WTC11 (cell line): ENCODE results near the gene LIMA1.

Experiments used
- ARID4B ChIP-seq: sonication (generic); formaldehyde crosslinking; IDR thresholded peaks from 2 replicates; pipeline ENCODE4 v1.8.0; 2023; ENCODE audit warnings: missing genetic modification reagents, mild to moderate bottlenecking, borderline replicate concordance
- ATF1 ChIP-seq: sonication (generic); formaldehyde crosslinking; IDR thresholded peaks from 2 replicates; pipeline ENCODE4 v1.8.1; 2023; ENCODE audit warnings: mild to moderate bottlenecking, moderate library complexity, missing genetic modification reagents
- CREB1 ChIP-seq: sonication (generic); formaldehyde crosslinking; IDR thresholded peaks from 2 replicates; pipeline ENCODE4 v1.8.0; 2023; ENCODE audit warnings: mild to moderate bottlenecking, missing genetic modification reagents
- CTCF ChIP-seq: fragments of 200-600 bp; IDR thresholded peaks from 2 replicates; pipeline ENCODE4 v1.8.0; 2022; ENCODE audit warnings: antibody characterized with exemption
- TCF7 ChIP-seq: sonication (generic); formaldehyde crosslinking; IDR thresholded peaks from 2 replicates; pipeline ENCODE4 v1.8.0; 2022; ENCODE audit warnings: mild to moderate bottlenecking, low read depth, missing genetic modification reagents, moderate library complexity
- ZBTB21 ChIP-seq: sonication (generic); formaldehyde crosslinking; IDR thresholded peaks from 2 replicates; pipeline ENCODE4 v1.8.1; 2023; ENCODE audit warnings: mild to moderate bottlenecking, missing genetic modification reagents, borderline replicate concordance
- ZNF219 ChIP-seq: sonication (generic); formaldehyde crosslinking; IDR thresholded peaks from 2 replicates; pipeline ENCODE4 v1.8.0; 2023; ENCODE audit warnings: missing genetic modification reagents, mild to moderate bottlenecking, borderline replicate concordance
- ZNF425 ChIP-seq: fragments of 250-450 bp; sonication (Bioruptor Pico); conservative IDR thresholded peaks from 2 replicates; pipeline ENCODE4 v1.9.0; 2021; ENCODE audit warnings: mild to moderate bottlenecking
- ZNF532 ChIP-seq: fragments of 250-450 bp; sonication (Bioruptor Pico); IDR thresholded peaks from 2 replicates; pipeline ENCODE4 v1.9.0; 2021; ENCODE audit warnings: mild to moderate bottlenecking, borderline replicate concordance

- TF ChIP-seq CTCF = no peak
- no peak for TF ChIP-seq CREB1 (CRISPR knock-in tag)
- TF ChIP-seq TCF7 (CRISPR knock-in tag) = no peak
- TF ChIP-seq ZNF425 (CRISPR knock-in tag) = no peak
- no peak for TF ChIP-seq ZNF532
- no peak for TF ChIP-seq ZBTB21
- no peak for TF ChIP-seq ARID4B (CRISPR knock-in tag)
- TF ChIP-seq ZNF219 = no peak
- no peak for TF ChIP-seq ATF1
Measured at GRCh38 chr12:50315803-50316202, 32.5 kb upstream of the LIMA1 start.
